Natural killer cell (primary cell): ENCODE data around the gene MFSD11. TPM values are rescaled to one million over a fixed set of nuclear protein-coding genes. Genes with fewer than 3 reads are reported as not detected.

Source experiments
- ATAC-seq, 3 donors: fragments of 150-1000 bp in 2 of 3; fragments of 200-7000 bp in 1 of 3; cut with Tn5 transposase; 1 replicate in 1 of 3; 2 replicates in 2 of 3; pipeline ENCODE4 v1.10.0; 2021; ENCODE audit warnings: mild to moderate bottlenecking in 2 of 3, moderate library complexity in 2 of 3
- DNase-seq, 2 donors: peaks; one replicate each; pipeline versions ENCODE4 v3.0.0 to v3.0.0-alpha.2; 2013 to 2021; ENCODE audit warnings: mixed read lengths in 1 of 2
- H3K27ac ChIP-seq: one replicate; pipeline ENCODE4 v1.5.1; 2013; ENCODE audit warnings: mild to moderate bottlenecking, low read length
- H3K27me3 ChIP-seq: one replicate; pipeline ENCODE4 v1.6.1; 2013; ENCODE audit warnings: low read length; ENCODE audit not compliant: control insufficient read depth, insufficient read depth
- H3K36me3 ChIP-seq: one replicate; pipeline ENCODE4 v1.6.1; 2013; ENCODE audit warnings: low read length; ENCODE audit not compliant: control insufficient read depth, insufficient read depth
- H3K4me1 ChIP-seq: one replicate; pipeline ENCODE4 v1.6.1; 2013; ENCODE audit warnings: low read length; ENCODE audit not compliant: control insufficient read depth, insufficient read depth
- H3K4me3 ChIP-seq: one replicate; pipeline ENCODE4 v1.5.1; 2013; ENCODE audit warnings: low read length
- H3K9me3 ChIP-seq: one replicate; pipeline ENCODE4 v1.6.1; 2013; ENCODE audit warnings: low read length; ENCODE audit not compliant: control insufficient read depth, insufficient read depth
- H3K27ac Mint-ChIP-seq, 2 donors: one replicate each; pipeline ENCODE4 v1.8.0; 2022; ENCODE audit warnings: mild to moderate bottlenecking in 2 of 2, mixed read lengths in 2 of 2, moderate library complexity in 1 of 2
- H3K27me3 Mint-ChIP-seq, 2 donors: one replicate each; pipeline ENCODE4 v1.8.0; 2022; ENCODE audit warnings: low read depth in 2 of 2, mixed read lengths in 2 of 2
- H3K36me3 Mint-ChIP-seq: one replicate; pipeline ENCODE4 v1.8.0; 2022; ENCODE audit warnings: mixed read lengths
- H3K4me1 Mint-ChIP-seq, 2 donors: one replicate each; pipeline ENCODE4 v1.8.0; 2022; ENCODE audit warnings: mixed read lengths in 2 of 2
- H3K4me3 Mint-ChIP-seq: one replicate; pipeline ENCODE4 v1.8.0; 2022; ENCODE audit warnings: mild to moderate bottlenecking, moderate library complexity, mixed read lengths
- H3K9me3 Mint-ChIP-seq, 2 donors: one replicate each; pipeline ENCODE4 v1.8.0; 2022; ENCODE audit warnings: mixed read lengths in 2 of 2
- WGBS: methylation state at CpG from one replicate; pipeline ENCODE4 v1.1.7; 2013; ENCODE audit warnings: missing lambda C conversion rate; ENCODE audit not compliant: insufficient coverage; 5-methylcytosine and 5-hydroxymethylcytosine counted together
- intact Hi-C: fragments of 100-400 bp; cut with micrococcal nuclease; formaldehyde crosslinking; loops from one replicate; pipeline ENCODE4 v1.14.2; 2022
- total RNA-seq, 4 donors: library from RNA; stranded (reverse); fragments of 120-200 nt in 1 of 4; gene quantifications; one replicate each; pipeline versions ENCODE4 v1.2.3 to v1.2.4, GENCODE V29; 2013 to 2022
- TF ChIP-seq, protein P1 (sequence below): fragments of 200-600 bp; IDR thresholded peaks from one replicate; pipeline ENCODE4 v1.8.0; 2022; ENCODE audit warnings: antibody characterized with exemption

MFSD11 gene
- total RNA-seq, 3 donors from 2014 or later (not counting 1 experiment from before 2014, with no cell fraction given) = 32.7 to 44.0 (median 33.9) TPM

- H3K4me1 ChIP-seq = peaks cover 16% of the 10 kb centered on the region
- Mint-ChIP-seq H3K27ac (no peak overlapping the region), H3K36me3 (no peaks in the 10 kb centered on the region)
These were observed 37.2 kb downstream of the MFSD11 start for GRCh38 chr17:76775021-76775600.

GRCh38 chr17:76781056-76781982 is 43.4 kb downstream of the MFSD11 start:
- Histone ChIP-seq H3K4me1 (no peaks in the 10 kb centered on the region), H3K36me3 (peaks cover 27% of the 10 kb centered on the region), H3K27ac (no peak overlapping the region), H3K27me3 (no peaks in the 10 kb centered on the region), H3K9me3 (no peaks in the 10 kb centered on the region), H3K4me3 (no peak overlapping the region)
- no peaks in the 10 kb centered on the region for H3K27me3 Mint-ChIP-seq
- no peak for ATAC-seq
- no peak overlapping the region for H3K27ac Mint-ChIP-seq
- H3K4me1 Mint-ChIP-seq = no peaks in the 10 kb centered on the region
- WGBS = 96% methylated on average over 12 of the region's 12 CpGs
- no peaks in the 10 kb centered on the region for H3K9me3 Mint-ChIP-seq
- no peak overlapping the region for H3K4me3 Mint-ChIP-seq
- peak in 1 of 2 donors; percentile 47 for DNase-seq
- H3K36me3 Mint-ChIP-seq = no peaks in the 10 kb centered on the region
- TF ChIP-seq, protein P1, sequence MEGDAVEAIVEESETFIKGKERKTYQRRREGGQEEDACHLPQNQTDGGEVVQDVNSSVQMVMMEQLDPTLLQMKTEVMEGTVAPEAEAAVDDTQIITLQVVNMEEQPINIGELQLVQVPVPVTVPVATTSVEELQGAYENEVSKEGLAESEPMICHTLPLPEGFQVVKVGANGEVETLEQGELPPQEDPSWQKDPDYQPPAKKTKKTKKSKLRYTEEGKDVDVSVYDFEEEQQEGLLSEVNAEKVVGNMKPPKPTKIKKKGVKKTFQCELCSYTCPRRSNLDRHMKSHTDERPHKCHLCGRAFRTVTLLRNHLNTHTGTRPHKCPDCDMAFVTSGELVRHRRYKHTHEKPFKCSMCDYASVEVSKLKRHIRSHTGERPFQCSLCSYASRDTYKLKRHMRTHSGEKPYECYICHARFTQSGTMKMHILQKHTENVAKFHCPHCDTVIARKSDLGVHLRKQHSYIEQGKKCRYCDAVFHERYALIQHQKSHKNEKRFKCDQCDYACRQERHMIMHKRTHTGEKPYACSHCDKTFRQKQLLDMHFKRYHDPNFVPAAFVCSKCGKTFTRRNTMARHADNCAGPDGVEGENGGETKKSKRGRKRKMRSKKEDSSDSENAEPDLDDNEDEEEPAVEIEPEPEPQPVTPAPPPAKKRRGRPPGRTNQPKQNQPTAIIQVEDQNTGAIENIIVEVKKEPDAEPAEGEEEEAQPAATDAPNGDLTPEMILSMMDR = no peak
- intact Hi-C loops = no loop called here

More at GRCh38 chr17:76775021-76775600, 37.2 kb downstream of the MFSD11 start:
- H3K4me3 Mint-ChIP-seq = no peak overlapping the region
- no peak overlapping the region for H3K27ac ChIP-seq
- ATAC-seq (no peak), DNase-seq (no peak)
- intact Hi-C loops = loop anchor here (2.0 kb wide), 1 partner anchor 30 kb away; no protein-coding TSS in a partner anchor
- no peaks in the 10 kb centered on the region for H3K9me3 Mint-ChIP-seq
- H3K27me3 ChIP-seq = no peaks in the 10 kb centered on the region
- WGBS = 96% methylated on average over 10 of the region's 10 CpGs
- peaks cover 10 to 15% of the 10 kb centered on the region in 2 donors for H3K4me1 Mint-ChIP-seq
- H3K36me3 ChIP-seq = peaks cover 41% of the 10 kb centered on the region
- no peak overlapping the region for H3K4me3 ChIP-seq
- no peaks in the 10 kb centered on the region for H3K27me3 Mint-ChIP-seq
- TF ChIP-seq, protein P1 = no peak
- H3K9me3 ChIP-seq = no peaks in the 10 kb centered on the region

- intact Hi-C loops = no loop called here
- Mint-ChIP-seq H3K27me3 (no peaks in the 10 kb centered on the region), H3K4me3 (no peak overlapping the region), H3K9me3 (no peaks in the 10 kb centered on the region), H3K4me1 (no peaks in the 10 kb centered on the region), H3K36me3 (no peaks in the 10 kb centered on the region), H3K27ac (no peak overlapping the region)
- H3K9me3 ChIP-seq = no peaks in the 10 kb centered on the region
- H3K4me3 ChIP-seq = no peak overlapping the region
- no peaks in the 10 kb centered on the region for H3K27me3 ChIP-seq
- TF ChIP-seq, protein P1 = no peak
- ATAC-seq (no peak), DNase-seq (no peak)
- no peak overlapping the region for H3K27ac ChIP-seq
- 88% methylated on average over 1 of the region's 5 CpGs for WGBS
- peaks cover 17% of the 10 kb centered on the region for H3K36me3 ChIP-seq
- no peaks in the 10 kb centered on the region for H3K4me1 ChIP-seq
These were observed 45.2 kb downstream of the MFSD11 start for GRCh38 chr17:76783146-76783545.
